Mononuclear cell (primary cell): Measurements from ENCODE around the gene MAST2. TPM values are rescaled to one million over a fixed set of nuclear protein-coding genes. Genes with fewer than 3 reads are reported as not detected.

Experiments used
- total RNA-seq: library from RNA; depleted of rRNA; stranded (reverse); fragments of >200 nt; gene quantifications from one replicate; pipeline ENCODE4 v1.2.3, GENCODE V29; 2012

Gene MAST2
- total RNA-seq, 1 donor, result 3.9 TPM

Other genes starting within 250 kb of the MAST2 start
- gene NASP, start 219.6 kb upstream of the MAST2 start, total RNA-seq, result 43.1 TPM
- gene CCDC17, start 179.6 kb upstream of the MAST2 start, total RNA-seq, result 2.6 TPM
- gene GPBP1L1, start 117.1 kb upstream of the MAST2 start, total RNA-seq, result 141 TPM
- gene TMEM69, start 115.4 kb upstream of the MAST2 start, total RNA-seq, result 16.0 TPM
- gene IPP, start 53.0 kb upstream of the MAST2 start, total RNA-seq, result 2.4 TPM